Skeletal muscle satellite cell (primary cell): ENCODE results near the gene ING3.
"Not testable (repeated sequence)": the region's sequence is repeated elsewhere in the genome, so short reads cannot be mapped to it uniquely, and the experiment has no call there.

ENCODE experiments used
- H3K27me3 ChIP-seq: 2 replicates; pipeline ENCODE4 v1.7.0; 2013; ENCODE audit warnings: low read length; ENCODE audit not compliant: control insufficient read depth, insufficient read depth
- H3K36me3 ChIP-seq: 2 replicates; pipeline ENCODE4 v1.7.0; 2013; ENCODE audit warnings: mild to moderate bottlenecking, control low read depth, low read length; ENCODE audit not compliant: insufficient read depth
- H3K4me1 ChIP-seq: 2 replicates; pipeline ENCODE4 v1.7.0; 2013; ENCODE audit warnings: low read length; ENCODE audit not compliant: control insufficient read depth, insufficient read depth
- H3K4me2 ChIP-seq: 2 replicates; pipeline ENCODE4 v1.7.0; 2013; ENCODE audit warnings: mild to moderate bottlenecking, low read length
- H3K4me3 ChIP-seq: 2 replicates; pipeline ENCODE4 v1.7.0; 2013; ENCODE audit warnings: low read length
- H3K9ac ChIP-seq: 2 replicates; pipeline ENCODE4 v1.7.0; 2013; ENCODE audit warnings: mild to moderate bottlenecking, low read depth, low read length, moderate library complexity
- H3K9me3 ChIP-seq: replicated peaks from 2 replicates; pipeline ENCODE4 v1.7.0; 2013; ENCODE audit warnings: mild to moderate bottlenecking, control low read depth, low read length

ING3 gene

DNA sequence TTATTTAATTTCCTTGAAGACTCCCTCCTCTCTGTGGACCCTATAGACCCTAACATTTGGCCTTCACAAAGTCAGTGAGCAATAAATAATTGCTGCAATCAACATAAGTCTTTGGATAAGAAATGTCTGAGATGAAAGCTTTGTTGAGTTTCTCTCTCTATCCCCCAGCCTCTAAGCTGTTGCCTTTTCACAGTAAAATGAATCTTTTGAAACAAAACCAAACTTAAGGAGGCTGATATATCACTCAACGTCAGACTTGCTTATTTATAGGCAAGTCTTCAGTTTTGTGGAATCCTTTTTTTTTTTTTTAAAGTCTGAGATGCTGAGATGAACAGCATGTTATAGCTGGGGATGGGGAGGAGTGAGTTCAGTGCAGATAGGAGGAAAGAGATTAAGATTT lies 47.9 kb downstream of the ING3 start:
- Histone ChIP-seq H3K4me2 (no peak overlapping the region), H3K4me3 (no peak overlapping the region), H3K9me3 (no peaks in the 10 kb centered on the region), H3K27me3 (no peaks in the 10 kb centered on the region), H3K36me3 (no peaks in the 10 kb centered on the region), H3K9ac (no peak overlapping the region), H3K4me1 (peaks cover 57% of the 10 kb centered on the region)

DNA sequence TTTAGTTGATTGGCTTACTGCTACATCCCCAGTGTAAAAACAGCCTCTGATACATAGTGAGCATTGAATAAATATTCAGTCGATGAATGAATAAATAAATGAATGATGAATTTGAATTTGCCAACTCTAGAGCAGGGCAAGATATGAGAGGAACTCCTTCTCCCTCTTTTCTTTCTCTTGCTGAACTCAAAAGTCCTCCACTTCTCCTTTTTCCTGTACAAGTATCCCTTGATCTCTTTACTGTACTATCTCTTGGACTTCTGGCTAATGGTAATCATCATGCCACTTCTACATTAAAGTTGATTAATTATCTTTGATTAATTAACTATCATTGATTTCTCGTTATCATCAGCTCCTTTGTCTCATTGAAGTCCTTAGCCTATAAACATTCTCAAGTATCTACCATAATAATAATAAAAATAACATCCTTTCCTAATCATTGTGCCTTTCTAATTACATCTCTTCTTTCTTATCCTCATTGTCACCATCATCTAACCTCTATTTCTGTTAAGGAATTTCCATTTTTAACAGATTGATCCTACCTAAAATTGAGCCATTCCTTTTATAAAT lies 48.5 kb downstream of the ING3 start:
- H3K4me2 ChIP-seq, result no peak overlapping the region
- H3K36me3 ChIP-seq, result no peaks in the 10 kb centered on the region
- no peaks in the 10 kb centered on the region for H3K9me3 ChIP-seq
- peaks cover 59% of the 10 kb centered on the region for H3K4me1 ChIP-seq
- H3K4me3 ChIP-seq, result no peak overlapping the region
- H3K9ac ChIP-seq, result peak overlapping the region; percentile 65
- H3K27me3 ChIP-seq, result no peaks in the 10 kb centered on the region

DNA sequence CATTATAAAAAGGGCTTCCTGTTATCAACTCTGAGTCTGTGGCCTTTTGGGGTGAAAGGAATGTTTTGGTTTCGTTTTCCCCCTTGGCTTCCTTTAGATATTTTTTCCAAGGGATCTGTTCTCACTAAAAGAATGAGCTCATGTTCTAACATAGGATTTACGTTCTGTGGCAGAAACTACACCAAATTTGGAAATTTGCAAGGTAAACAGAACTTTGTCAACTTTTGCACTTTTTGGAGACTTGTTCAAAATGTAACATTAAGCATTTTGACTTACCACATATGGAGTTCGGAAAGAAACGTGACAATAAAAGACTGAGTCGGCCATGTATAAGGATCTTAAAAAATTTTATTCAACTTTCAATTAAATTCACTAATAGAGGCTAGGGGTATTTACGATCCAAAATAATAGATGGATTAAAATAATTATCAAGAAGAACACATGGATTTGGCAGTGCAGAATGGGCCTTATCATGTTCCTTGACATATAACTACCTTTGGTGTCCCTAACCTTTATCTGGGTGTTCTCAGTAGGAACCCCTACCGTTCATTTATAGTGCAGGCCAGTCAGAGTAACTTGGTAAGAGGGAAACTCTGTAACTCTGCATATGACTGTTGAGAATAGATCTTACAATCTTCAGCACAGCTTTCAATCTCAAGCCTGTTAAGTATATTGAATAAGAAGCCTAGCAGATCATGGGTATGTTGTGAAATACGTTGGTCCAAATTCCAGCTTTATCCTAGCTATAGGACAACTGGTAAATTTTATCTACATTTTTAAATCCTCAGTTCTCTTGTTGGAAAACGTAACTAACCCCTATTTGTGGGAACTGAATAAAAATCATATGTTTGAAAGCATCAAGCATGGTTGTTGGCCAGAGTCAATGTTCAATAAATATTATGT lies 49.8 kb downstream of the ING3 start:
- Histone ChIP-seq H3K9me3 (no peaks in the 10 kb centered on the region), H3K9ac (peak overlapping the region; percentile 65), H3K4me1 (peaks cover 64% of the 10 kb centered on the region), H3K36me3 (no peaks in the 10 kb centered on the region), H3K4me3 (peak overlapping the region; percentile 32), H3K4me2 (peak overlapping the region; percentile 72), H3K27me3 (no peaks in the 10 kb centered on the region)

DNA sequence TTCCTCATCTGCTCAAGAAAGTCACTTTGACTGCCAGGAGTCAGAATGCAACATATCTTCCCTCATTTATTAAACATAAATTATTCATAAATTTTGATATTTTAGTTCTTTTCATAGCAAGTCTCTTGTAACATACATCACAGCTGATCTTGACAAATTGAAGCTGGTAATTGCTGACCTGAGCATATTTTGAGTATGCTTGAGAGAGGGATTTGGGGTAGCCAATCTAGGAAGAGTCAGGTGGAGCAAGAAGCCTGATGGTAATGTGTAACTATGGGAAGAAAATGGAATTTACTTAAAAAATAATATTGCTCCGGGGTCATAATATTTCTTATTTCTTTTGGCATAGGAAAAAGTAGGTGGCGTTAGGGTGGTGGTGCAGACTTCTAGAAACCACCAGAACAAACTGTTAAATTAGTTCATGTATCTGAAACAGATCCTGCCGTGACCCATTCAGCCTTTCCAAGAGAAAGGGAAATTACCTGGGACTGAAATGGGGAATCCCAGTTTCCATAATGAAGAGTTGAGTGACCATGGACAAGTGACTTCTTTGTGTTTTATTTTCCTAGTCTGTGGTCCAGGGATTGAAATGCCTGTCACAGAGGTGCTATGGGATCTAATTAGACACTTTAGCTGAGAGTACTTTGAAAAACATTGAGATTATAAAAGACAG lies 50.8 kb downstream of the ING3 start:
- Histone ChIP-seq H3K4me3 (no peak overlapping the region), H3K36me3 (no peaks in the 10 kb centered on the region), H3K4me2 (no peak overlapping the region), H3K9me3 (no peaks in the 10 kb centered on the region), H3K9ac (peak overlapping the region; percentile 76), H3K4me1 (peaks cover 64% of the 10 kb centered on the region), H3K27me3 (no peaks in the 10 kb centered on the region)

DNA sequence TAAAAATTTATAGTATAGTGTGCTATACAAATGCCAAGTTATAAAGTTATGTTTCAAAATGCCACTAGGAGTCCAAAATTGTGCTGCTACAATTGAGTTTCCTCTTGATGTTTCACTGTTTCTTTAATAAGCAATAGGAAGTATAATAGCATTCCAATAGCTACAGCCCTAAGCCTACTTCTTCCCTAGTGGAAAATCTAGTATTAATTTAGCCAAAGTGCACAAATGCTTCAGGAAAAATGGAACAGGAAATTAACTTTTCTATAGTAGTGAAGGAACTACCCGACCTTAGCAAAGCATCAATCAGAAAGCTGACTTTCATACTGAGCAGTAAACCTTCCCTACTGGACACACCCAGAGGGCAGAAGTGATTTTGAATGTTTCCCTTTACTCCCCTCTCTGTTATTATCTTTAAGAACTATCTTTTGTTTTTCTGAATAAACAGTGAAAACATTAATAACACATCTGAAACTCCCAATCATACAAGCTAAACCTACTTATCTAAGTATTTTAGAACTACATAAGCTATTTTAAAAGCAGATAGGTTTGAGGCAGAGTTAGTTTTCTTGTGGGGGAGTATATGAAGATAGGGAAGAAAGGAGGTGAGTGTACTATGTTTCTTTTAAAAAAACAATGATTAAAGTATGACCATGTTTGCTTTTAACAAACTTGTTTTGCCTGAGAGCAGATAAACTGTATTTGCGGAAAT lies 51.6 kb downstream of the ING3 start:
- Histone ChIP-seq H3K27me3 (no peaks in the 10 kb centered on the region), H3K9ac (peak overlapping the region; percentile 76), H3K4me3 (no peak overlapping the region), H3K4me2 (peak overlapping the region; percentile 55), H3K9me3 (no peaks in the 10 kb centered on the region), H3K36me3 (no peaks in the 10 kb centered on the region), H3K4me1 (peaks cover 65% of the 10 kb centered on the region)

DNA sequence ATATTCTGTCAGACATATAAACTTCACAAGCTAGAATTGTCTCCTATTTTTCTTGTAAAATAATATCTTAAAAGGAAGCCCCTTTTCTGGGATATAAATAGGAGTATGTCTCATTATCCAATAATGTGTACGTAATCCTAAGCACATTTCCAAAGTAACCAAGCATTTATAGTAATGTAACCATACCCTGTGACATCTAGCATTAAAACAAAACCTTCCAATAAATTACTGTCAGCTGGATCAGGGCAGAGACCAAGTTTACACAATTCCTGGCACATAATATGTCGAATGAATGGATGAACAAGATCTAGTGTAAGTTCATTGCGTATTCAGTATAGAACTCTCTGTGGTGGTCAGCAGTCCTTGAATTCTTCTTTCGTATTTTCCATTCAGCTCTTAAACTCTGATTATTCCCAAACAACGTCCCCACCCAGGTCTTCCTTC lies 52.2 kb downstream of the ING3 start:
- H3K4me3 ChIP-seq, result no peak overlapping the region
- peak overlapping the region; percentile 56 for H3K4me2 ChIP-seq
- peak overlapping the region; percentile 76 for H3K9ac ChIP-seq
- no peaks in the 10 kb centered on the region for H3K9me3 ChIP-seq
- H3K27me3 ChIP-seq, result no peaks in the 10 kb centered on the region
- peaks cover 67% of the 10 kb centered on the region for H3K4me1 ChIP-seq
- no peaks in the 10 kb centered on the region for H3K36me3 ChIP-seq

DNA sequence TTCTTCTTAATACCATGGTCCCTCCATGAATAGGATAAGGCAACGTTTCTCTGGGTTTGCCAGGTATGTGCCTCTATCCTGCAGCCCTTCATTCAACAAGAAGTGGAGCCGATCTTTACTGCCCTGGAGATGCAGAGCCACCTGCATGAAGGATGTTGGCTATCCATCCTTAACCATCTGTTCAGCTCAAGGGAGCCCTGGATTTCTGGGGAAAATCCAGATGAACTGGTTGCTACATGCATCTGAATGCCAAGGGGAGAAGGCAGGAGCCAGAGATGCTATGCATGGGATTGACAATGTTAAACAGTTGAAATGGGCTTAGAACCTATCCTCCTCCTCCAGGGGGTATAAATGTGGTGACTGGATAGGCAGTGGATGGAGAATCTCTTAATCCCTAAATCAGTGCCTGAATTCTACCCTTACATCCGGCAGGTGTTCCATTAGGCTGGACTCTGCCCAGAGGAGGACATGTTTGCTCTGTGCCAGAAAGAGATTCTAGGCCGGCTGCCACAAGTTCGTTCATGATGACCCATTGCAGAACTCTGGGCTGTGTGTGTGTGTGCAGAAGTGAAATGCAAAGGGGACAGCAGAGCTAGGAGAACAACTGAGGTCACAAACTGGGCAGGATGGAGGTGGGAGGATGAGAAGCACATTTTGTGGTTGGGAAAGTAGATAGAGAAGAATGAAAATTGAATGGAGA lies 53.6 kb downstream of the ING3 start:
- Histone ChIP-seq H3K36me3 (no peaks in the 10 kb centered on the region), H3K9ac (no peak overlapping the region), H3K4me2 (no peak overlapping the region), H3K4me3 (no peak overlapping the region), H3K4me1 (peaks cover 61% of the 10 kb centered on the region), H3K9me3 (no peaks in the 10 kb centered on the region), H3K27me3 (no peaks in the 10 kb centered on the region)

DNA sequence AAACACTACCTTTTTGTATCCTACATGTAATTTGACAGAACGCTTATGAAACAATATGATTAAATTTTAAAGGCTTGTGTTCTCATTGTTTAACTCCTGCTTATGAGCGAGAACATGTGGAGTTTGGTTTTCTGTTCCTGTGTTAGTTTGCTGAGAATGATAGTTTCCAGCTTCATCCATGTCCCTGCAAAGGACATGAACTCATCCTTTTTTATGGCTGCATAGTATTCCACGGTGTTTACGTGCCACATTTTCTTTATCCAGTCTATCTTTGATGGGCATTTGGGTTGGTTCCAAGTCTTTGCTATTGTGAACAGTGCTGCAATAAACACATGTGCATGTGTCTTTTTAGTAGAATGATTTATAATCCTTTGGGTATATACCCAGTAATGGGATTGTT lies 54.5 kb downstream of the ING3 start:
- H3K9me3 ChIP-seq, H3K9ac ChIP-seq, H3K4me2 ChIP-seq, H3K27me3 ChIP-seq, H3K4me3 ChIP-seq, H3K36me3 ChIP-seq: not testable (repeated sequence)
- peaks cover 54% of the 10 kb centered on the region for H3K4me1 ChIP-seq

DNA sequence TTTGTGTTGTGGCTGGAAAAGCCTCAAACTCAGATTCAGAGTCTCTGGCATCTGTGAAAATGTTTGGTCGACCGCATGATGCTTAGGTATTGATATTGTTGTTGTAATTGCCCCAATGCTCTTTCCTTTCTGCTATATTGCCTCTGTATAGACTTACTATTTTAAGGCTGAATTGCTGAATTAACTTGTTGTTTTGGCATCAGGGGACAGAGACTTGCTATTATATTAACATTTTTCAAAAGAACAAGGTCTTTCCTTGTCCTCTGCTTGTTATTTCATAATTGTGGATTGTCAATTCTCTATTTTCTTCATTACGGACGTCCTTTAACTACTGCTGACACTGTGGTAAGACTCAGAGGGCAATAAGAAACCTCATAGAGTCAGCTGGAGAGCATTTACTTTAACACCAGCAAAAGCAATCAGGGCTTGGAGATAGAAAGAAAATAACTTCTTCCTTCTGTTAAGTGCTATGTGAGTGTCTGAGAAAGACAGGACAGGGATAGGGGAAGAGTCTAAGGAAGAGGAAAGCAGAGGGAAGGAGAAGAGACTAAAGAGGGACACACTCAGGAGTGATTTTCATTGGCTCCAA lies 55.5 kb downstream of the ING3 start:
- Histone ChIP-seq H3K36me3 (no peaks in the 10 kb centered on the region), H3K27me3 (no peaks in the 10 kb centered on the region), H3K4me3 (no peak overlapping the region), H3K4me2 (peak overlapping the region; percentile 15), H3K9ac (no peak overlapping the region), H3K9me3 (no peaks in the 10 kb centered on the region), H3K4me1 (peaks cover 48% of the 10 kb centered on the region)

DNA sequence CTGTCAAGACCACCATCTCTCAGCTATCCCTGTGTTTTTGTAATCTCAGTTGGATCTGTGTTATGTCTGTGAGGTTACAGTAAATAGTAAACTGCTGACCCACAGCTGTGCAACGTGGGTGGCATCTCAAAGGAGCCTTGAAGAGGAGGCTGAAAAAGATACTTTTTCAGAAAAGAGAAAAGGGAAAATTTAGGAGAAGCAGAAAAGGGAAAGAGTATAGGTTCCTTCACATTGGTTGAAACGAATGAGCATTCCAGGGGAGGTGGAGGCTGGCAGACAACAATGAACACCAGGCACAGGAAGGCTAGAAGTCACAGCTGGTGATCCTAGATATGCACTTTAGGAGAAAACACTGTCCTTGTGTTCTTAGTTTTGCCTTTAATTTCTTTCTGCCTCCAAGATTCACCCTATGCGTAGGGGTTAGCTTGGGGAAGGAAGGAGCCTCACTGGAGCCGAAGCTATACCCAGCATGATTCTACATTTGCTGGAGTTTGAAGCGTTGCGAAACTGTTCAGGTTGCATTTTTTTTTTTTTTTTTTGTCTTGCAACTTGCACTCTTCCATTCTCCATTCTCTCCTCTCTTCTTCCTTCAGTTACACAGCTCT lies 56.2 kb downstream of the ING3 start:
- no peak overlapping the region for H3K4me3 ChIP-seq
- H3K4me1 ChIP-seq, result peaks cover 41% of the 10 kb centered on the region
- peak overlapping the region; percentile 38 for H3K4me2 ChIP-seq
- no peaks in the 10 kb centered on the region for H3K9me3 ChIP-seq
- no peaks in the 10 kb centered on the region for H3K27me3 ChIP-seq
- no peaks in the 10 kb centered on the region for H3K36me3 ChIP-seq
- no peak overlapping the region for H3K9ac ChIP-seq
